Mesothelial cell of epicardium (in vitro differentiated cells): ENCODE results near the gene ZFYVE28. TPM values are rescaled to one million over a fixed set of nuclear protein-coding genes. Genes with fewer than 3 reads are reported as not detected.
A peak's percentile ranks its signal among the peaks of the same experiment; 100 is the strongest.

ENCODE experiments used
- DNase-seq, 2 experiments: peaks; one replicate each; pipeline ENCODE4 v3.0.0; 2021; ENCODE audit warnings: low spot score in 2 of 2; ENCODE audit not compliant: unreplicated experiment in 2 of 2
- H3K27ac Mint-ChIP-seq: 2 replicates; pipeline ENCODE4 v1.8.0; 2021; ENCODE audit warnings: mixed read lengths
- H3K27me3 Mint-ChIP-seq: 2 replicates; pipeline ENCODE4 v1.8.0; 2021; ENCODE audit warnings: low read depth, mixed read lengths
- H3K36me3 Mint-ChIP-seq: 2 replicates; pipeline ENCODE4 v1.8.0; 2021; ENCODE audit warnings: mixed read lengths
- H3K4me1 Mint-ChIP-seq: 2 replicates; pipeline ENCODE4 v1.8.0; 2021; ENCODE audit warnings: mixed read lengths
- H3K4me3 Mint-ChIP-seq: 2 replicates; pipeline ENCODE4 v1.8.0; 2021; ENCODE audit warnings: mild to moderate bottlenecking, moderate library complexity, mixed read lengths
- H3K9me3 Mint-ChIP-seq: 2 replicates; pipeline ENCODE4 v1.8.0; 2021; ENCODE audit warnings: mixed read lengths
- CTCF ChIP-seq: fragments of 200-600 bp; sonication (generic); IDR thresholded peaks from one replicate; pipeline ENCODE4 v1.5.0; 2021; ENCODE audit warnings: antibody characterized with exemption; ENCODE audit not compliant: unreplicated experiment
- total RNA-seq: library from RNA; stranded (reverse); gene quantifications from 3 replicates; pipeline ENCODE4 v1.2.1, GENCODE V29; 2021

The ZFYVE28 gene
- total RNA-seq, 1 donor from 2014 or later = 0.51 TPM

DNA sequence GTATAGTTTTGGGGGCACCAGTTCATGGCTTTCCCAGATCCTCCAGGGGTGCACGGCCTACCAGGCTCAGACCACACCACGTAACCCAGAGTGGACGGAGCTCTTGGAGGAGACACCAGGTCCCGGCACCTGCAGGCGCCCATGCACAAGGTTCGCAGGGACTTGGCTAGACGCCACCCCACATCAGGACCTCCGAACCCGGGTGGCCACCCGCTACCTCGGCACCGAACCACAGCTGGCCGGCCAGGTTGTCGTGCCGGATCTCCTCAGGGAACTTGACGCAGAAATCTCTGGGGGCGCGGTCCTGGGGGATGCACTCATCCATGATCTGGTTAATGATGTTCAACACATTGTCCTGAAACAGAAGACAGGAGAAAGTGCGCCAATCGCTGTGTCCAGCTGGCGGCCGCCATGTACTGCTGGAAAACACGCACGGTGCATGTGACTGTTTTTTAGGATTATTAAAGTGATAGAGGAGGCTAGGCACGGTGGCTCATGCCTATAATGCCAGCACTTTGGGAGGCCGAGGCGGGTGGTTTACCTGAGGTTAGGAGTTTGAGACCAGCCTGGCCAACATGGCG, 77.1 kb downstream of the ZFYVE28 start:
- Mint-ChIP-seq H3K27ac (no peak overlapping the region), H3K36me3 (no peaks in the 10 kb centered on the region), H3K9me3 (peaks cover 8% of the 10 kb centered on the region), H3K27me3 (peaks cover 15% of the 10 kb centered on the region), H3K4me1 (no peaks in the 10 kb centered on the region), H3K4me3 (no peak overlapping the region)
- TF ChIP-seq CTCF = no peak
- DNase-seq = peak; percentile 16 to 22

DNA sequence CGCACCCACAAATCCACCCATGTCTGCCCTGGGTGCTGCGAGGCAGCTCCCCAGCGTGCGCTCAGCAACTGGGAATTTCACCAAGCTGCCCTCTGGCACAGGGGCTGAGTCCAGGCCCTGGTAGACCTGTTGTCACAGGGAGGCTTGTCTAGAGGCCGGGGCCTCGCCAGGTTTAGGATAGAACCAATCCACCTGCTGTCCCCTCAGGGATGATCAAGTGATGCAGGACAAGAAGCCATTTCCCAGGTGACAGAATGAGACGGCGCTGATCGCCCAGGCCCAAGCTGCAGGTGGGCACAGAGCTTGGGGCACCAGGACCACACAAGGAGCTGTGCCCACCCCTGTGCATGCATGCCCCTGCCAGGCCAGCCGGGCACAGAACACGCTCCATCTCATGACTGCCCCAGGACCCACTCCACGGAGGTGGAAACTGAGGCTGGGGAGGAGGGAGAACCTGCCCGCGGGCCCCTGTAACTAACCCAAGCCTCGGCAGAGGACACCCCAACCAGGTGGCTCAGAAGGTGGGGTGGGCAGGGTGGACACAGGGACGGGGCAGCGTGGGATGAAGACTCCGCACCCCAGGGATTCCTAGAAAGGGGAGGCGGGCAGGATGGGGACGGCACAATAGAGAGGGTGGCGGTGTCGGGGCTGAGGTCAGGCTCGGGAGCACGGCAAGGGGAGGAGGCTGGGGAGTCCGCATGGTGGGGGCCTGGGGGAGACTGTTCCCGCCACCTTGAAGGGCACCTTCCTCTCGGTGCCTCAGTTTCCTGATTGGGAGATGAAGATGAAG, 78.0 kb downstream of the ZFYVE28 start:
- H3K27me3 Mint-ChIP-seq = peaks cover 15% of the 10 kb centered on the region
- no peak overlapping the region for H3K27ac Mint-ChIP-seq
- no peaks in the 10 kb centered on the region for H3K4me1 Mint-ChIP-seq
- H3K36me3 Mint-ChIP-seq = no peaks in the 10 kb centered on the region
- TF ChIP-seq CTCF = no peak
- H3K4me3 Mint-ChIP-seq = no peak overlapping the region
- H3K9me3 Mint-ChIP-seq = peaks cover 5% of the 10 kb centered on the region
- peak; percentile 13 to 33 for DNase-seq

- no peak overlapping the region for H3K4me3 Mint-ChIP-seq
- H3K27me3 Mint-ChIP-seq = peaks cover 15% of the 10 kb centered on the region
- peak; percentile 15 to 38 for DNase-seq
- TF ChIP-seq CTCF = no peak
- no peaks in the 10 kb centered on the region for H3K36me3 Mint-ChIP-seq
- H3K4me1 Mint-ChIP-seq = no peaks in the 10 kb centered on the region
- H3K9me3 Mint-ChIP-seq = no peaks in the 10 kb centered on the region
- H3K27ac Mint-ChIP-seq = no peak overlapping the region
These were observed 78.8 kb downstream of the ZFYVE28 start for GRCh38 chr4:2339458-2340271.

- peaks cover 10% of the 10 kb centered on the region for H3K27me3 Mint-ChIP-seq
- H3K27ac Mint-ChIP-seq = no peak overlapping the region
- peak; percentile 16 to 33 for DNase-seq
- H3K9me3 Mint-ChIP-seq = no peaks in the 10 kb centered on the region
- no peak overlapping the region for H3K4me3 Mint-ChIP-seq
- H3K36me3 Mint-ChIP-seq = no peaks in the 10 kb centered on the region
- no peak for TF ChIP-seq CTCF
- no peaks in the 10 kb centered on the region for H3K4me1 Mint-ChIP-seq
These were observed 79.5 kb downstream of the ZFYVE28 start for GRCh38 chr4:2338754-2339457.

GRCh38 chr4:2337896-2338295, 80.5 kb downstream of the ZFYVE28 start:
- no peaks in the 10 kb centered on the region for H3K9me3 Mint-ChIP-seq
- no peaks in the 10 kb centered on the region for H3K4me1 Mint-ChIP-seq
- no peak overlapping the region for H3K4me3 Mint-ChIP-seq
- H3K36me3 Mint-ChIP-seq = no peaks in the 10 kb centered on the region
- H3K27ac Mint-ChIP-seq = no peak overlapping the region
- peak; percentile 13 to 37 for DNase-seq
- peaks cover 4% of the 10 kb centered on the region for H3K27me3 Mint-ChIP-seq
- no peak for TF ChIP-seq CTCF
